HAP-1 (cell line): ENCODE results near the gene DNAJA3.
A peak's percentile ranks its signal among the peaks of the same experiment; 100 is the strongest.

Source experiments
- DNase-seq, 2 experiments: peaks; one replicate each; pipeline ENCODE4 v3.0.0-alpha.2; 2016 to 2020; ENCODE audit warnings: low spot score in 2 of 2
- H3K27me3 ChIP-seq: fragments of 250-450 bp; sonication (Bioruptor Pico); 2 replicates; pipeline ENCODE4 v1.5.1; 2020; ENCODE audit warnings: low read depth, mild to moderate bottlenecking, moderate library complexity
- H3K36me3 ChIP-seq: fragments of 250-450 bp; sonication (Bioruptor Pico); replicated peaks from 2 replicates; pipeline ENCODE4 v1.5.1; 2020; ENCODE audit warnings: mild to moderate bottlenecking
- H3K4me1 ChIP-seq: fragments of 250-450 bp; sonication (Bioruptor Pico); 2 replicates; pipeline ENCODE4 v1.5.1; 2020; ENCODE audit warnings: mild to moderate bottlenecking
- H3K4me3 ChIP-seq: fragments of 250-450 bp; sonication (Bioruptor Pico); 2 replicates; pipeline ENCODE4 v1.5.1; 2020; ENCODE audit warnings: mild to moderate bottlenecking, moderate library complexity
- H3K9me3 ChIP-seq: fragments of 250-450 bp; sonication (Bioruptor Pico); 2 replicates; pipeline ENCODE4 v1.5.1; 2020; ENCODE audit warnings: mild to moderate bottlenecking, moderate library complexity
- in situ Hi-C: fragments of 300-500 bp; cut with MboI; formaldehyde crosslinking; loops from 3 replicates; pipeline ENCODE4 v1.14.3; 2020; ENCODE audit warnings: low sequenced_read_pairs, inconsistent platforms, mixed read lengths

Gene DNAJA3

GRCh38 chr16:4420505-4421105, 5.1 kb upstream of the DNAJA3 start:
- H3K36me3 ChIP-seq = no peaks in the 10 kb centered on the region
- no peaks in the 10 kb centered on the region for H3K9me3 ChIP-seq
- no peak overlapping the region for H3K4me3 ChIP-seq
- DNase-seq = no peak
- H3K27me3 ChIP-seq = no peaks in the 10 kb centered on the region
- in situ Hi-C loops = no loop called here
- peaks cover 11% of the 10 kb centered on the region for H3K4me1 ChIP-seq

DNA sequence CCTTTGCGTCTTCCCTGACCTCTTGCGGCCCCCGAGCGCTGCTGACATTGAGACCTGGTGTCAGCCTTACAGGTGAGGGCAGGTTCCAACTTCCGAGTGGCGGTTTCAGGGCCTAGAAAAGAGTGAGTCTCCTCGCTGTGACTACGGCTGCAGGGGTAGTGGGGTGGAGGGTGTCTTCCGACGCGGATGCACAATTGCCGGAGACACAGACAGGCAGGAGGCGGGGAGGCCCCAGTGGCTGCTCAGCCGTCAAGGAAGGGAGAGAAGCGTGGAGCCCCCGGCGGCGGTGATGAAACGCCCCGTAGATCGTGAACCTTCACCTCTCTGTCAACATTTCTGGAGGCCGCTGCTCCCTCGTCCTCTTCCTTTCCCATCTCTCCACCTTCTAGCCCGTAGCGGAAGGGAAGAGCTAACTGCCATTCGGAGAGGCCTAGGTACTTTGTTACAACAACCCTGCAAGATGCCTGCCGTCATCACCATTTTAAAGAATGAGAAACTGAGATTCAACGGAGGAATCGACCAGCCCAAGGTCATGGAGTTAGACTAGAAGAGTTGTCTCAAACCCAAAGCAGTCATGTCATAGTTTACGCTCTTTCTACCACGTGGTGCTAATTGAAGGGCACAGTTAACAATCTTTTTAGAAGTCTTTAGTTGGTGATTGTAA, 485 bp downstream of the DNAJA3 start:
- no peaks in the 10 kb centered on the region for H3K27me3 ChIP-seq
- no peak for DNase-seq
- peaks cover 23% of the 10 kb centered on the region for H3K36me3 ChIP-seq
- H3K4me1 ChIP-seq = peaks cover 9% of the 10 kb centered on the region; the same call in 1 of the 2 replicates
- in situ Hi-C loops = no loop called here
- H3K9me3 ChIP-seq = no peaks in the 10 kb centered on the region
- peak overlapping the region; percentile 95 for H3K4me3 ChIP-seq

- Histone ChIP-seq H3K36me3 (peaks cover 30% of the 10 kb centered on the region), H3K9me3 (no peaks in the 10 kb centered on the region), H3K27me3 (no peaks in the 10 kb centered on the region), H3K4me1 (peaks cover 9% of the 10 kb centered on the region; the same call in 1 of the 2 replicates), H3K4me3 (peak overlapping the region; percentile 95)
- in situ Hi-C loops = no loop called here
- no peak for DNase-seq
These were observed 1.2 kb downstream of the DNAJA3 start for GRCh38 chr16:4426722-4427372.

- Histone ChIP-seq H3K36me3 (peaks cover 33% of the 10 kb centered on the region), H3K9me3 (no peaks in the 10 kb centered on the region), H3K27me3 (no peaks in the 10 kb centered on the region), H3K4me3 (no peak overlapping the region), H3K4me1 (peaks cover 9% of the 10 kb centered on the region; the same call in 1 of the 2 replicates)
- no peak for DNase-seq
- in situ Hi-C loops = no loop called here
These were observed 2.8 kb downstream of the DNAJA3 start for GRCh38 chr16:4428500-4428899.

DNA sequence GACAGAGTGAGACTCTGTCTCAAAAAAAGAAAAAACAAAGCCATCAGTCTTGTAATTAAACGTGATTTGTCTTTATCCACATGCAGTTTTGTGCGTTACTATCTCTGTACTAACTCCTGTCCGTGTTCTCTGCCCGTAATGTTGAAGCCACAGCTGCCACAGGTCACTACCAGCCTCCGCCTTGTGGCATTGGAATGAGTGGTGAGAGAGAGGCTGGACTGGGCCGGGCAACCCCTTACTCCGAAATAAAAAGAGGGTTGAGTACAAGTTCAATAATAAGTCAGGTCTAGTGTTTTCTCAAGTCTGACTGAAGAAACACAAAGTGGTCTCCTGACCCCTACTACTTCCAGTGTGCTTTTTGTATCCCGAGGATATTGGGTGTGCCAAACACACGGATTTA, 5.4 kb downstream of the DNAJA3 start:
- peaks cover 56% of the 10 kb centered on the region for H3K36me3 ChIP-seq
- H3K9me3 ChIP-seq = no peaks in the 10 kb centered on the region
- in situ Hi-C loops = no loop called here
- DNase-seq = no peak
- no peaks in the 10 kb centered on the region for H3K27me3 ChIP-seq
- H3K4me1 ChIP-seq = peaks cover 9% of the 10 kb centered on the region; the same call in 1 of the 2 replicates
- no peak overlapping the region for H3K4me3 ChIP-seq

DNA sequence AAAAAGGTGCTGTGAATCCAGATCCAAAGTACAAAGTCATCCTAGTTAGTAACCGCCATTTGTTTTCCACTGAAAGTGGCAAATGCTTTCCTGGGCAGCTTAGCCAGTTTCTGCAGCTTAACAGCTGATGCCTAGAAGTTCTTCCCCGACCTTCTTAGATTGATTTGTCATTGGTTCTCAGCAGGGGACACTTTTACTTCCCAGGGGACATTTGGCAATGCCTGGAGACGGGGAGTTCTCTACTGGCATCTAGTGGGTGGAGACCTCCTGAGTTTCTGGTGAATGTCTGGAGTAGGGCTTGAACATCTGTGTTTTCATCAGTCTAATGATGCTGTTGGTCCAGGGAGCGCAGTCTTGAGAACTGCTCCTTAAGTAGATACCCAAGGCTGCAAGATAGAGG, 7.6 kb downstream of the DNAJA3 start:
- in situ Hi-C loops = no loop called here
- Histone ChIP-seq H3K27me3 (no peaks in the 10 kb centered on the region), H3K4me3 (no peak overlapping the region), H3K9me3 (no peaks in the 10 kb centered on the region), H3K36me3 (peaks cover 69% of the 10 kb centered on the region), H3K4me1 (no peaks in the 10 kb centered on the region)
- DNase-seq = no peak

DNA sequence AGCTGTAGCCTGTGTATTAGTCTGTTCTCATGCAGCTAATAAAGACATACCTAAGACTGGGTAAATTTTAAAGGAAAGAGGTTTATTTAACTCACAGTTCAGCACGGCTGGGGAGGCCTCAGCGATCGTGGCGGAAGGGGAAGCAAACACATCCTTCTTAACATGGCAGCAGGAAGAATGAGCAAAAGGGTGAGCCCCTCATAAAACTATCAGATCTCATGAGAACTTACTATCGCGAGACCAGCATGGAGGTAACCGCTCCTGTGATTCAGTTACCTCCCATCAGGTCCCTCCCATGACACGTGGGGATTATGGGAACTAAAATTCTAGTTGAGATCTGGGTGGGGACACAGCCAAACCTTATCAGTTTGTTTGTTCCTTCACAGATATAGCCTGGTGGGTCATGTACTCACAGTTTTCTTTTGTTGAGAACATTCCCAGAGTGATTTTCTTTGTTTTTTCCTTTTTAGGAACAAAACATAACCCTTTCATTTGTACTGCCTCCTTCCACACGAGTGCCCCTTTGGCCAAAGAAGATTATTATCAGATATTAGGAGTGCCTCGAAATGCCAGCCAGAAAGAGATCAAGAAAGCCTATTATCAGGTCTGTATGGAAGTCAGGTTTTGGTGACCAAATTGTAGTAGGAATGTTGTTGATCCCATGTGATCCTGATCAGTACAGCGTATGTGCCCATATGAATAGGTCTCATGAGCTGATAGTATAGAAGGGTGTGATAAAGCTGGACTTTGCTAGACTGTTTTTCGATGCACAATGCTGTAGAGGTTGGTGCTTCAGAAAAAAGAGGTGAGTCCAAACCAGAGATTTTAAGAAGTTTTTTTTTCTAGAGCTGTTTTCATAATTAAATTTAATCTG, 8.5 kb downstream of the DNAJA3 start:
- in situ Hi-C loops = no loop called here
- no peaks in the 10 kb centered on the region for H3K4me1 ChIP-seq
- H3K4me3 ChIP-seq = no peak overlapping the region
- DNase-seq = no peak
- H3K9me3 ChIP-seq = no peaks in the 10 kb centered on the region
- H3K27me3 ChIP-seq = no peaks in the 10 kb centered on the region
- peaks cover 70% of the 10 kb centered on the region for H3K36me3 ChIP-seq

DNA sequence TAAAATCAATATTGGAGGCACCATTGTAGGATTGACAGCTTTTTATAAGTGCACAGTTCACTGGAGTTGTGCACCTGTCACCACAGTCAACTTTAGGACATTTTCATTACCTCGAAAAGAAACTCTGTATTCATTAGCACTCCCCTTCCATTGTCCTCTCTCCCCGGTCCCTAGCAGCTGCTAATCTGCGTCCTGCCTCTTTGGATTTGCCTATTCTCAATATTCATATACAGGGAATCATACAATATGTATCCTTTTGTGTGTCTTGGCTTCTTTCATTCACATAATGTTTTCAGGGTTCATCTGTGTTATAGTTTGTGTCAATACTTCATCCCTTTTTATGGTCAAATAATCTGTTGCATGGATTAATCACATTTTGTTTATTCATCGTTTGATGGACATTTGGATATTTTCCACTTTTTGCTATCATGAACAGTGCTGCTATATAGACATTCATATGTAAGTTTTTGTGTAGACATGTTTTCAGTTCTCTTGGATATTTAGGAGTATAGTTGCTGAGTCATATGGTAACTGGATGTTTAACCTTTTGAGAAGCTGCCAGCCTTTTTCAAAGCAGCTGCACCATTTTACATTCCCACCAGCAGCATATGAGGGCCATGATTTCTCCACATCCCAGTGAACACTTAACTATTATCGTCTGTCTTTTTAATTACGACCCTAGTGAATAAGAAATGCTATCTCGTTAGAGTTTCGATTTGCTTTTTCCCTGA, 9.8 kb downstream of the DNAJA3 start:
- Histone ChIP-seq H3K27me3 (no peaks in the 10 kb centered on the region), H3K4me3 (no peak overlapping the region), H3K9me3 (no peaks in the 10 kb centered on the region), H3K4me1 (no peaks in the 10 kb centered on the region), H3K36me3 (peaks cover 75% of the 10 kb centered on the region)
- DNase-seq = no peak
- in situ Hi-C loops = no loop called here

DNA sequence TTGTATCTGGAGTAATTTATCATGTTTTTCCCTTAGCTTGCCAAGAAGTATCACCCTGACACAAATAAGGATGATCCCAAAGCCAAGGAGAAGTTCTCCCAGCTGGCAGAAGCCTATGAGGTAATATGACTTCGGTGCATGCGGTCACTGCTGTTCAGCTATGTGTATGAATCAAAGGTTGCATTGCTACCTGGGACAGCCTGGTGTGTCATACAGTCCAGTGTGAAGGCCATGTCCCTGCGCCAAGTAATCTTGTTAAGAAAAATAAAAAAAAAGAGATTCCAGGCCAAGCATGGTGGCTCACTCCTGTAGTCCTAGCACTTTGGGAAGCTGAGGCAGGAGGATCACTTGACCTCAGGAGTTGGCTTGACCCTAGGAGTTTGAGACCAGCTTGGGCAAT, 11.7 kb downstream of the DNAJA3 start:
- in situ Hi-C loops = no loop called here

DNA sequence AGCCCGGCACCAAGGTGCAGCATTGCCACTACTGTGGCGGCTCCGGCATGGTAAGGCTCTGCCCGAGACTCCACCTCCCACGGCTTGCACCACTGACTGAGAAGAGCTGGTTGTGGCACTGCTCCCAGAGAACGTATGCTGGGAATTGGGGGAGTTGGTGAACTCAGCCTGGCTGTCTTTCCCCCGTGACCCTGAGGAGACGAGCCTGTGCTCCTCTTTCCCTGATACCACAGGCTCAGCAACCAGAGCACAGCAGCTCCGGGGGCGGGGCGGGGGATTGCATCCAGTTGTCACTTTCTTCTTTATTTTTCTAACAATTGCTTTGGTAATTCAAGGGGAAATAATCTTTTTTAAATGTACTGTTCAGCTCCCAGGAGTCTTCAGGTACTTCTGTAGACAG, 16.7 kb downstream of the DNAJA3 start:
- H3K27me3 ChIP-seq = no peaks in the 10 kb centered on the region
- H3K4me3 ChIP-seq = no peak overlapping the region
- DNase-seq = no peak
- no peaks in the 10 kb centered on the region for H3K9me3 ChIP-seq
- peaks cover 92% of the 10 kb centered on the region for H3K36me3 ChIP-seq
- in situ Hi-C loops = no loop called here
- no peaks in the 10 kb centered on the region for H3K4me1 ChIP-seq

More for the DNA sequence above, 11.7 kb downstream of the DNAJA3 start:
- no peak overlapping the region for H3K4me3 ChIP-seq
- no peaks in the 10 kb centered on the region for H3K9me3 ChIP-seq
- H3K27me3 ChIP-seq = no peaks in the 10 kb centered on the region
- H3K36me3 ChIP-seq = peaks cover 83% of the 10 kb centered on the region
- DNase-seq = no peak
- H3K4me1 ChIP-seq = no peaks in the 10 kb centered on the region

- no peaks in the 10 kb centered on the region for H3K9me3 ChIP-seq
- H3K4me1 ChIP-seq = no peaks in the 10 kb centered on the region
- in situ Hi-C loops = no loop called here
- H3K27me3 ChIP-seq = no peaks in the 10 kb centered on the region
- peaks cover 87% of the 10 kb centered on the region for H3K36me3 ChIP-seq
- no peak for DNase-seq
- H3K4me3 ChIP-seq = no peak overlapping the region
These were observed 17.6 kb downstream of the DNAJA3 start for GRCh38 chr16:4443271-4443670.

DNA sequence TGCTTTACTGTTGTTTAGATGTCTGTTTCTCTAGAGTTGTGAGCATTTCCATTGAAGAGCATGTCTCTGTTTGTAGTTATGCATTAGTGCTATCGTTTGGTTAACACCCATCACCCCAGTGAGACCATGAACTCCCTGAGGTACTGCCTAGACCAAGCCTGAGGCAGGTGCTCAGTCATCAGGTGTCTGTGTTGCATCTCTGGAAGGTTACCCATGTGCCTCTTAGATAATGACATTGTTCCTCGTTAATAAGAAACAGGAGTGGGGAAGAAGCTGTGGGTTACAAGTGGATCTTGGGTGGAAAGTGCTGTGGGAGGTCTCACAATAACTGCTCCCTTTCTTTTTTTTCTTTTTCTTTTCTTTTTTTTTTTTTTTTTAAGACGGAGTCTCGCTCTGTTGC, 18.3 kb downstream of the DNAJA3 start:
- H3K27me3 ChIP-seq = no peaks in the 10 kb centered on the region
- in situ Hi-C loops = no loop called here
- no peaks in the 10 kb centered on the region for H3K4me1 ChIP-seq
- H3K4me3 ChIP-seq = no peak overlapping the region
- DNase-seq = no peak
- peaks cover 88% of the 10 kb centered on the region for H3K36me3 ChIP-seq
- H3K9me3 ChIP-seq = no peaks in the 10 kb centered on the region

DNA sequence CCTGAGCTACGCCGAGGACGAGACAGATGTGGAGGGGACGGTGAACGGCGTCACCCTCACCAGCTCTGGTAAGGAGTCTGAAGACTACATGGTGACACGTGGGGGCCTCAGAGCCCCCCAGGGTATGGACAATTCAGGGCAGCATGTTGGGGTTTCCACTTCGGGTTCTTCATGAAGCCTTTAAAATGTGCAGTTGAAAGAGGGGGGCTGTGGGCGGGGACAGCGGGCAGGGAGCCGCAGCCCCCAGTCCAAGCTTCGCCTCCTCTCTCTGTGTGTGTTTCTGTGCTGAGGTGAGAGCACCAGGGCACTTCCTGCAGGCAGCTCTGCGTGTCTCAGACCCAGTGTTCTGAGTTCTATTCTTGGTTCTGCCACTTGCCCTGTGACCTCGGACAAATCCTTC, 24.8 kb downstream of the DNAJA3 start:
- H3K4me1 ChIP-seq = no peaks in the 10 kb centered on the region
- H3K27me3 ChIP-seq = no peaks in the 10 kb centered on the region
- peaks cover 80% of the 10 kb centered on the region for H3K36me3 ChIP-seq
- H3K4me3 ChIP-seq = no peak overlapping the region
- no peaks in the 10 kb centered on the region for H3K9me3 ChIP-seq
- no peak for DNase-seq
- in situ Hi-C loops = no loop called here
